ENCODE measurements around the gene RGS3.

The RGS3 gene

DNA sequence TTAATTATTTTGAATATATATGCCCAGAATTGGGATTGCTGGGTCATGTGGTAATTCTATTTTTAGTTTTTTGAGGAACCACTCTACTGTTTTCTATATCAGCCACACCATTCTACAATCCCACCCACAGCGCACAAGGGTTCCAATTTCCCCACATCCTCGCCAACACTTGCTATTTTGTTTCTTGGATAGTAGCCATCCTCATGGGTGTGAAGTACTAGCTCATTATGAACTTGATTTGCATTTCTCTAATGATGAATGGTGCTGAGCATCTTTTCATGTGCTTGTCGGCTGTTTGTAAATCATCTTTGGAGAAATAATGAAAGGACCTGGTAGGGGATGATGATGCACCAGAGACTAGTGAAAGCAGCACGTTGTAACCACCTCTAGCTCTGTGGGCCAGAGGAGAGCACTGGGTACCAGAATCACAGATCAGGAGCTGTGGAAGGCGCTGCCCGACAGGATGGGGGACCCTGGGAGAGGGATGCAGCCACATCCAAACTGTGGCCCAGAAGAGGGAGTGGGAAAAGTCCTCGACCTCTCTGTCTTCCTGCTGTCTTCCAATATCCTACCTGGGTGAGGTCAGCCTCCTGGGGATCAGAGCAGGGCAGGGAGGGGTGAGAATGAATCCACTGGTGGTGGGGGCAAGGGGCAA is 155.4 kb downstream of the RGS3 start:
- DNase-seq (ENCODE audit: low read depth) = no peak

GRCh38 chr9:113619491-113620376 is 156.2 kb downstream of the RGS3 start:
- DNase-seq (ENCODE audit: low read depth) = no peak

GRCh38 chr9:113620377-113621161 is 157.0 kb downstream of the RGS3 start:
- no peak for DNase-seq (ENCODE audit: low read depth)

DNA sequence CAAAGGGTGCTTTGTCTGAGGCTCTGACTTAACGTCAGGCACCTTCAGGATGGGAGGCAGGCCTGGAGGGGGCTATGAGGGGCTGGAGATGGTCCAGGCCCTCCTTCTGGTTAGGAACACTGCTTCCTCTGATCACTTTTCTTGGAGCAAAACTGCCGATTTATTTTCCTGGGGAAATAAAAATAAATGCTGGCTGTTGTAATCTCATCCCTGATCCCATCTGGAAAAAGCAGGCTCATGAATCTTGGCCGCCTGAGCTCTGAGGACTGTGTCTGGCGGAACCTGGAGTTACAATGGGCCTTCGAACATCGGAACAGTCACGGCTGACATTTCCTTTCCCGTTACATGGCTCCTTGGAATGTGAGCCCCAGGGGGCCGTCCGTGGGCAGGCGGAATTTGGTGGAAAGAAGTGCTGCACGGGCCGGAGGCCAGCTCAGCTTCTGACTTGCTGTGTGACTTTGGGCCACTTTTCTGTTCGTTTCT is 157.8 kb downstream of the RGS3 start:
- no peak for DNase-seq (ENCODE audit: low read depth)

GRCh38 chr9:113621980-113622379 is 158.5 kb downstream of the RGS3 start:
- no peak for DNase-seq (ENCODE audit: low read depth)

DNA sequence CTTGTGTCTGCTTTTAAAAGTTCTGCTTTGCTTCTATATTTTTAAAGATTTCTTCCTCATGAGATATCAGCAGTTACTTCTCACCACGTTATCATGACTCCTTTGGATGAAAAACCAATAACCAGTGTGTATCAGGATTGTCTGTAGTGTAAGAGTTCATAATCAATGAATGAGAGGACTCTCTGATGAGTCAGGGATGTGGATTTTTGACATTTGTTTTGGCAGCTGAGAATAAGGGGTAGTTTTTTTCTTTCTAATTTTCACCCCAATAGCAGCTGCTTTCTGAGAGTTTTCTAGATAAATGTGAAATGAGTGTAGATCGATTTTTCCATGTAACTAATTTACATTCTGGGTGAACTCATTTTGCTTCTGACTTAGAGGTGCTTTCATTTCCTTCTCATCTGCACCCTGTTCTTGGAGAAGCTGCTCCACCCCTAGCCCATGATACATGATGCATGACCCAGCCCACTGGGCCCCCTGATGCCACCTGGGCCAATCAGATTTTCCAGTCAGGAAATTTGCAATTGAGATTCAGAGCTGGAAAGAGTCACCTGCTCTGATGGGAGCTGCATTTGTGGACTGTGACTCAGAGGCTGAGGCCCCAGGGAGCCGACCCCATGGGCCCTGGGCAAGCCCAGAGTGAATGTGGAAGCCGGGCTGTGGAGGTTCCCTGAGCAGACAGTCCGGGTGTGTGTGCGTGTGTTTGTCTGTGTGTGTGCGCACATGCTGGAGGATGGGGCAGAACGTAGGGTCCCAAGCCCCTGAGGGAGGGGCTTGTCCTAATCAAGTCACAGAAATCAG is 159.3 kb downstream of the RGS3 start:
- no peak for DNase-seq (ENCODE audit: low read depth)

GRCh38 chr9:113623851-113624485 is 160.4 kb downstream of the RGS3 start:
- DNase-seq (ENCODE audit: low read depth) = no peak

- DNase-seq (ENCODE audit: low read depth) = no peak
Observed at GRCh38 chr9:113624721-113625120, 161.2 kb downstream of the RGS3 start.

- no peak for DNase-seq (ENCODE audit: low read depth)
Observed at GRCh38 chr9:113625486-113625885, 162.0 kb downstream of the RGS3 start.

GRCh38 chr9:113626735-113627495 is 163.4 kb downstream of the RGS3 start:
- DNase-seq (ENCODE audit: low read depth) = no peak

DNA sequence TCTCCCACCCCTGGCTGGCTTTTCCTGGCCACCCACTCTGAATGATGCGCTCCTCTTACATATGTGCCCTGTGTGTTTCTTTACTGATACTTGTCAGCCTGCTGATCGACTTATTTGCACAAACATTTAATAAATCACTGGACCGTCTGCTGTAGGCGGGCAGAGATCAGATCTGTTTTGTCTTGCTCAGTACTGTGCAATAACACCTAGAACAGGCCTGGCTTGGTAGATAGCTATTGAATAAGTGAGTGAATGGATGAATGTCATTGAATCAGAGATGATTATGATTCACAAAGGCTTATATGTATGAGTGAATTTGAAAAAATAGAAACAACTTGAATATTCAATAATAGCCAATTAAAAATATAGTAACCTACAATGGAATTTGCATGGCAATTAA is 165.1 kb downstream of the RGS3 start:
- no peak for DNase-seq (ENCODE audit: low read depth)

DNA sequence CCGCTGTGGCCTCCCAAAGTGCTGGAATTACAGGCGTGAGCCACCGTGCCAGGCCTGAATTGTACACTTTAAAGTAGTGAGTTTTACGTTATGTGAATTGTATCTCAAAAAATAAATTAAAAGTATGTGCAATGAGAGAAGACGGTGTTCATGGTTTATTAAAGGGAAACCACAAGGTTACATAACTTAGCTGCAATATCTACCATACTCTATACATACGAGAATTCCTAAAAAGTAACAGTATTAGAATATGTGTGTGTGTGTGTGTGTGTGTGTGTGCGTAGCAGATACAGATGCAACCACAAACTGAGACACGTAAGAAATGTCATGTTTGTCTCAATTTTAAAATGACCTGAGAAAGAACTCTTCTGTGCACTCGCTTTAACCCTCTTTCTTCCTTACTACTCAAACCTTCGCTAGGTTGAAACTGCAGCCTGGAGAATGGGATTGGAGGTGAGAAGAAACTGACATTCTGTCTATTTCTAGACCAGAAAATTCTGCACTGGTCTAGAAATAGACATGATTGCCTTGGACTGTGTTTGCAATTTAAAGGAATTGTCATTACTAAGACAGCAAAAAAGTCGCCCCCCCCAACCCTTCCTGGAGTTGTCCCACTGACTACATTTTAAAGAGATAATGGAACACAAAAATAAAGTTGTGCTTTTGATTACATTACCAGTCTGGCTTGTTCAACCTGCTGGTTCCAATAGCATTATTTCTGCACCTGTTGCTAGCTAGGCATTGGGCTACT is 167.0 kb downstream of the RGS3 start:
- no peak for DNase-seq (ENCODE audit: low read depth)

DNA sequence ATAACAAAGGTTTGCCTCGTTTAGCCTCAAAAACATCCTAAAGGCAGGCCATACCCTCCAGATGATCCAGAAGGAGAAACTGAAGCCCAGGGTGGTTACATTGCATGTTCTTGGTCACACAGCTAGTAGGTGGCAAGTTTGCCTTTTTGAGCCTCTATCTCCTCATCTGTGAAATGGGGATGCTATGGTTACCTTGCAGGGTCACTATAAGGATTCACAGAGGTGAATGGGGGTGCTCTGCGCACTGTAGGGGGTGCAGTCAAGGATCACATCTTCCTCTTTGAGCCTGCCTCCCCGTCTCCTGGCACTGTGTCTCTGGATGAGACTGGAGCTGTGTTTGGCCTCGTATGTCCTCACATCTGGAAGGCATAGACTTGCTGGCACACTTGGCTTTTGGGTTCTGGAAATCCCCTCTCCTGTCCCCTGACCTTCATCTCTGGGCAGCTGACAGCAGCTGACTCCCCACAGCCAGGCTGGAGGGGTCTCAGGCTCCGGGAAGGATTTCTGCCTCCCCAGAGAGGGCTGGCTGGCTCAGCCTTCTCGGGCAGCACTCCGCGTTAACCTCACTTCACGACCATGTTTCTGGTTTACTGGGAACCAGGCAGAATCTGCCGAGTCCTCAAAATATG is 167.7 kb downstream of the RGS3 start:
- DNase-seq (ENCODE audit: low read depth) = no peak

DNA sequence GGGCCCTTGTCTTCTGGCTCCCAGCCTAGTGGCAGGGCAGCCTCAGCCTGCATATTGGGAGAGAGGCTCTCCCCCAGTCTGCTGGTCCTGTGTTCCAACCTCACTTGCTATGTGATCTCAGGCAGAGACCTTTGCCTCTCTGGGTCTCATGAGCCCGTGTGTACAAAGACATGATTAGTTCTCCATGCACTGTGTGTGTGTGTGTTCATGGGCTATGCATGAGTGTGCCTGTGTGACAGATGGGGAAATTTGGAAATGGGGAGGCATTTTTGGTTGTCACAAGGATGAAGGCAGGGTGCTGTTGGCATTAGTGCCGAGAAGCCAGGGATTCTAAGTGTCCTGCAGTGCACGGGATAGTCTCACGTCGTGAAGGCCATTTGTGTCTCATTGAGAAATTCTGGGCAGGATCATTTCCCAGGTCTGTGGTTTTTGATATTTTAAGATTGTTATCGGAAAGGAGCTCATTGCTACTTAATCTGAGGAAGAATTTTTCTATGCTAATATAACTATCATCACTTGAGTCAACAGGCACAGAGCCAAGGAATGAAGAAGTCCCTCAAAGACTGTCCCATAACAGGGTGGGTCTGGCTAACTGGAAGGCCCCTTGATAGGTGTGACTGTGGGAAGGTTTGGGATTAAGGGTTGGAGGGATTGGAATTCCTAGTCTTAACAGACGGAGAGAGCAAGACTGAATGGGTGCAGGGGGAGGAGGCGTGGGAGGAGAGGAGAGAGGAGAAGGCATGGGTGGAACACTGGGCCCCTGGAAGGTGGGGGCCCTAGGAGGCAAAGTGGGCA is 168.5 kb downstream of the RGS3 start:
- no peak for DNase-seq (ENCODE audit: low read depth)

GRCh38 chr9:113632776-113633590 is 169.5 kb downstream of the RGS3 start:
- DNase-seq (ENCODE audit: low read depth) = no peak

GRCh38 chr9:113633782-113634595 is 170.5 kb downstream of the RGS3 start:
- DNase-seq (ENCODE audit: low read depth) = no peak
